ENCODE measurements around the gene MAPK1IP1L. TPM values are rescaled to one million over a fixed set of nuclear protein-coding genes. Genes with fewer than 3 reads are reported as not detected.
"Not testable (repeated sequence)": the region's sequence is repeated elsewhere in the genome, so short reads cannot be mapped to it uniquely, and the experiment has no call there.

The MAPK1IP1L gene
- total and polyA plus RNA-seq, 2 experiments from 2014 or later = 69.9 to 86.2 TPM

GRCh38 chr14:55031190-55031589, 20.3 kb upstream of the MAPK1IP1L start:
- Histone ChIP-seq H3K4me2 (peak overlapping the region; percentile 23), H3K27me3 (no peaks in the 10 kb centered on the region), H3K9me2 (replicated peaks; ENCODE audit: insufficient read depth) (no peaks in the 10 kb centered on the region), H3K4me1 (ENCODE audit: insufficient read depth) (peaks cover 7% of the 10 kb centered on the region), H3K27ac (no peak overlapping the region), H3K9me3 (ENCODE audit: low read depth) (no peaks in the 10 kb centered on the region), H4K20me1 (ENCODE audit: insufficient read depth, poor library complexity, severe bottlenecking) (peaks cover 6% of the 10 kb centered on the region), H3K36me3 (replicated peaks; ENCODE audit: insufficient read depth, low read depth) (no peaks in the 10 kb centered on the region), H2AFZ (no peak overlapping the region), H3K4me3 (no peak overlapping the region), H3K79me2 (peaks cover 68% of the 10 kb centered on the region)
- no peak for DNase-seq (ENCODE audit: low spot score)
- 17% methylated on average over 2 of the region's 2 CpGs for WGBS (ENCODE audit: low lambda C conversion rate, missing lambda C conversion rate)
- no peak for TF ChIP-seq EZH2phosphoT487 (IDR thresholded peaks at IDR 0.05; ENCODE audit: low read depth, severe bottlenecking, unreplicated experiment)
- TF ChIP-seq CTCF (IDR thresholded peaks at IDR 0.05; ENCODE audit: poor library complexity) = no peak
- no peak for TF ChIP-seq EZH2 (IDR thresholded peaks at IDR 0.05; ENCODE audit: borderline replicate concordance)

GRCh38 chr14:55037995-55038394, 13.5 kb upstream of the MAPK1IP1L start:
- H3K36me3 ChIP-seq (replicated peaks; ENCODE audit: insufficient read depth, low read depth); H2AFZ ChIP-seq; H3K4me3 ChIP-seq; H3K4me2 ChIP-seq; H3K27me3 ChIP-seq; H4K20me1 ChIP-seq (ENCODE audit: insufficient read depth, poor library complexity, severe bottlenecking); H3K9me3 ChIP-seq (ENCODE audit: low read depth); DNase-seq (ENCODE audit: low spot score); H3K9me2 ChIP-seq (replicated peaks; ENCODE audit: insufficient read depth); H3K4me1 ChIP-seq (ENCODE audit: insufficient read depth); H3K27ac ChIP-seq: not testable (repeated sequence)
- H3K79me2 ChIP-seq = peaks cover 32% of the 10 kb centered on the region

- Histone ChIP-seq H4K20me1 (ENCODE audit: insufficient read depth, poor library complexity, severe bottlenecking) (no peaks in the 10 kb centered on the region), H3K9me3 (ENCODE audit: low read depth) (no peaks in the 10 kb centered on the region), H3K4me1 (ENCODE audit: insufficient read depth) (no peaks in the 10 kb centered on the region), H3K36me3 (replicated peaks; ENCODE audit: insufficient read depth, low read depth) (no peaks in the 10 kb centered on the region), H2AFZ (no peak overlapping the region), H3K4me3 (no peak overlapping the region), H3K4me2 (no peak overlapping the region), H3K27me3 (no peaks in the 10 kb centered on the region), H3K9me2 (replicated peaks; ENCODE audit: insufficient read depth) (no peaks in the 10 kb centered on the region), H3K79me2 (peaks cover 25% of the 10 kb centered on the region), H3K27ac (no peak overlapping the region)
- no peak for DNase-seq (ENCODE audit: low spot score)
- TF ChIP-seq EZH2 (IDR thresholded peaks at IDR 0.05; ENCODE audit: borderline replicate concordance) = no peak
- TF ChIP-seq CTCF (IDR thresholded peaks at IDR 0.05; ENCODE audit: poor library complexity) = no peak
- no peak for TF ChIP-seq EZH2phosphoT487 (IDR thresholded peaks at IDR 0.05; ENCODE audit: low read depth, severe bottlenecking, unreplicated experiment)
Measured at GRCh38 chr14:55038708-55039107, 12.7 kb upstream of the MAPK1IP1L start.

- H3K4me2 ChIP-seq = no peak overlapping the region
- no peak for DNase-seq (ENCODE audit: low spot score)
- no peaks in the 10 kb centered on the region for H3K9me3 ChIP-seq (ENCODE audit: low read depth)
- no peak overlapping the region for H3K27ac ChIP-seq
- H4K20me1 ChIP-seq (ENCODE audit: insufficient read depth, poor library complexity, severe bottlenecking) = no peaks in the 10 kb centered on the region
- no peaks in the 10 kb centered on the region for H3K36me3 ChIP-seq (replicated peaks; ENCODE audit: insufficient read depth, low read depth)
- H3K9me2 ChIP-seq (replicated peaks; ENCODE audit: insufficient read depth) = no peaks in the 10 kb centered on the region
- H3K27me3 ChIP-seq = no peaks in the 10 kb centered on the region
- TF ChIP-seq EZH2phosphoT487 (IDR thresholded peaks at IDR 0.05; ENCODE audit: low read depth, severe bottlenecking, unreplicated experiment) (no peak), CTCF (IDR thresholded peaks at IDR 0.05; ENCODE audit: poor library complexity) (no peak), EZH2 (IDR thresholded peaks at IDR 0.05; ENCODE audit: borderline replicate concordance) (no peak)
- peaks cover 18% of the 10 kb centered on the region for H3K79me2 ChIP-seq
- no peaks in the 10 kb centered on the region for H3K4me1 ChIP-seq (ENCODE audit: insufficient read depth)
- no peak overlapping the region for H3K4me3 ChIP-seq
- 92% methylated on average over 5 of the region's 5 CpGs for WGBS (ENCODE audit: low lambda C conversion rate, missing lambda C conversion rate)
- no peak overlapping the region for H2AFZ ChIP-seq
Measured at GRCh38 chr14:55043528-55043927, 7.9 kb upstream of the MAPK1IP1L start.
